IPS-NIHi11 (cell line): ENCODE data around the gene ATP2B2.
A peak's percentile ranks its signal among the peaks of the same experiment; 100 is the strongest.

Source experiments
- DNase-seq: peaks from one replicate; pipeline ENCODE4 v3.0.0; 2012; ENCODE audit warnings: mixed read lengths, low spot score

ATP2B2 gene

DNA sequence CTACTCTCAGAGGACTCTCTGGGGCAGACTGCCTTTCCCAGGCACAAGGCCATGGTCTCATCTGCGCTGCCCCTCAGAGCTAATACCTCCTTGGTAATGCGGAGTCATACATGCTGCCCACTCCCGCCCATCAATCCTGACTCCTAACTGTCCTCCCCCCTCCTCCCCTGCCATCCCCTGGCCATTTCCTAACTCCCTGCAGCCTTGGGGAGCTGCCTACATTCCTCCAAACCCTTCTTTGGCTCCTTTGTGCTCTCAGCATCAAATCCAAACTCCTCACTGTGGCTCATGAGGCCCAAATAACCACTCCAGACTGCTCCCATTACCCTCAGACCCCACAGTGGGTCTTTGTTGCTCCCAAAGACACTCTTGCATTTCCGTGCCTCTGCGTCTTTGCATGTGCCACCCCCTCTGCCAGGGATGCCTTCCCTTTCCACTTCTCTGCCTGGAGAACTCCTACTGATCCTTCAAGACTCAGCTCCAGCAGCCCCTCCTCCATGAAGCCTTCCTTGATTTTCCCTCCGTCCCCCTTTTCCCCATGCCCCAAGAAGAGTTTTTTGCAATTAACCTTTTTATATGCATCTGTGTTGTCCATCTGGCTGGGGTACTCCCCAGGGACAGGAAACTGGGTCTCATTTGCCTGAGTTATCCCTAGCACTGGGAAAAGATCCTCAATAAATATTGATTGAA, 5.5 kb upstream of the ATP2B2 start:
- no peak for DNase-seq

- DNase-seq, result no peak
Observed at GRCh38 chr3:10510086-10510742, 4.8 kb upstream of the ATP2B2 start.

GRCh38 chr3:10509325-10509724, 3.9 kb upstream of the ATP2B2 start:
- no peak for DNase-seq

- no peak for DNase-seq
Observed at GRCh38 chr3:10508619-10509260, 3.4 kb upstream of the ATP2B2 start.

GRCh38 chr3:10508235-10508618, 2.8 kb upstream of the ATP2B2 start:
- no peak for DNase-seq

- no peak for DNase-seq
Observed at GRCh38 chr3:10507331-10507730, 1.9 kb upstream of the ATP2B2 start.

DNA sequence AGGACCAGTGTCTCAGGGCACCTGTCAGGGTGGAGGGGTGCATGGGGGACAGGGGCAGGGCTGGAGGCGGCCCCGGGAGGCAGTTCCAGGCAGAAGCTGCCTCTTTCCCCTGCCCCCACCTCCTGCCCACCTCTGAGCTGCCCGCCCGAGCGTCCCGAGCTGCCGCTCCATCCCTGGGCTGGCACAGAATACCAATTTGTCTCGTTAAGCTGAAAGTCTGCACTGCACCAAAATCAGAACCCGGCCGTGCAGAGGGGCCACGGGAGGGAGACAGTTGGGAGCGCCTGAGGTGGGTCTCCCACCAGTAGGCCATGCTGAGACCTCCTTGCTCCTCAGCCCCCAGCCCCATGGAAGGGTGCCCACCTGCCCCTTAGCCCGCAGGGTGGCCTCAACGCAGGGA, 1.3 kb upstream of the ATP2B2 start:
- DNase-seq, result no peak

- no peak for DNase-seq
Observed at GRCh38 chr3:10505791-10506585, 602 bp upstream of the ATP2B2 start.

DNA sequence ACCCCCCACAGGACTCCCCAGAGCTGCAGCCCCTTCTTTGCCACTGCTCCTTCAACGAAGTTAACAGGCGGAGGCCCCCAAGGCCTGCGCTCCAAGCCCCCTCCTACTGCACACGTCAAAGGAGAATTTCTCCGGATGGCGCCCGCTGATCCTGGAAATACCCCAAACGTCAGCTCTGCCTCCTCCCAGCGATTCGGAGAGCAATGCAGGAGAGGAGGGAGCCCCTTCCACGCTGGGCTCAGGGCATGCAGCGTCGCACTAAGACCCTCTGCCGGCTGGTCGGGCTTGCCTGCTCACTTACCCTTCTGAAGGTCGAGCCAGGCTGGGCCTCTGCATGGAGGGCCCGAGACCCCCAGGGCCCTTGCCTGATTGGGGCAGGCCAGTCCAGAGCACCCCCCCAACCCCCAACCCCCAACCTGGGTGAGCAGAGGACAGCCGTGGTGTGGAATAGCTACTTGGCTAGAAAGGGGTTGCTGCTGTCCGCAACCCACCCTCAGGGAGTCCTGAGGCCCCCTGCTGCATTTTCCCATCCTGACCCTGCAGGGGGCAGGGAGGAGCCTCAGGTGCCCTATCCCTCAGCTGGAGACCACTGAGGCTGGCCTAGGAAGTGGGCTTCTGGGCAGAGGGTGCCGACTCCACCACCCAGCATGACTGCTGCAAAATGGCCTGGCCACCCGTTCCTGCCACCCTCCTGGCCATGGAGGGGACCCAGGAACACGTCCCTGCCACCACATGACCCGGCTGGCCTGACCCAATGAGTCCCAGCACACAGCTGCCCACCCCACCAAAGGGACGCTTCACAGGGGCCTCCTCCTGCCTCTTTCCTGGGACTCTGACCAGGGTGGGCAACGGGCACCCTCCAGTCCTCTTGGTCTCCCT, 976 bp downstream of the ATP2B2 start:
- no peak for DNase-seq

GRCh38 chr3:10503217-10503796, 2.1 kb downstream of the ATP2B2 start:
- DNase-seq, result no peak

- DNase-seq, result no peak
Observed at GRCh38 chr3:10502185-10502880, 3.1 kb downstream of the ATP2B2 start.

DNA sequence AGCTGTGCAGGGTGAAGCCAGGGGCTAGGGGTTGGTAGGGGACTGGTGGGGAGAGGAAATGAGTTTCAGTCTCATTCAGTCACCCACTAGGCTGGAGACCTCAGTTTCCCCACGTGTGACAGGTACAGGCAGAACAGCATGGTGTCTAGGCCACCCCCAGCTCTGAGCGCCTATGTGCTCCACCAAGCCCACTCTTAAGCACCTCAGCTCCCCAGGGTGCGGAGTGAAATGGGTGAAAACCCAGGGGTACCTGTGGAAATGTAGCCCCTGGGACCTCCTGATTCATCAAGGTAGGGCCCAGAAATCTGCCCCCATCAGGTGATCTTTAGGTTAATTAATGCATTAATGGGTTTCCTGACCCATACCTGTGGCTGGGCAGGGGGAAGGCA, 3.7 kb downstream of the ATP2B2 start:
- no peak for DNase-seq

DNA sequence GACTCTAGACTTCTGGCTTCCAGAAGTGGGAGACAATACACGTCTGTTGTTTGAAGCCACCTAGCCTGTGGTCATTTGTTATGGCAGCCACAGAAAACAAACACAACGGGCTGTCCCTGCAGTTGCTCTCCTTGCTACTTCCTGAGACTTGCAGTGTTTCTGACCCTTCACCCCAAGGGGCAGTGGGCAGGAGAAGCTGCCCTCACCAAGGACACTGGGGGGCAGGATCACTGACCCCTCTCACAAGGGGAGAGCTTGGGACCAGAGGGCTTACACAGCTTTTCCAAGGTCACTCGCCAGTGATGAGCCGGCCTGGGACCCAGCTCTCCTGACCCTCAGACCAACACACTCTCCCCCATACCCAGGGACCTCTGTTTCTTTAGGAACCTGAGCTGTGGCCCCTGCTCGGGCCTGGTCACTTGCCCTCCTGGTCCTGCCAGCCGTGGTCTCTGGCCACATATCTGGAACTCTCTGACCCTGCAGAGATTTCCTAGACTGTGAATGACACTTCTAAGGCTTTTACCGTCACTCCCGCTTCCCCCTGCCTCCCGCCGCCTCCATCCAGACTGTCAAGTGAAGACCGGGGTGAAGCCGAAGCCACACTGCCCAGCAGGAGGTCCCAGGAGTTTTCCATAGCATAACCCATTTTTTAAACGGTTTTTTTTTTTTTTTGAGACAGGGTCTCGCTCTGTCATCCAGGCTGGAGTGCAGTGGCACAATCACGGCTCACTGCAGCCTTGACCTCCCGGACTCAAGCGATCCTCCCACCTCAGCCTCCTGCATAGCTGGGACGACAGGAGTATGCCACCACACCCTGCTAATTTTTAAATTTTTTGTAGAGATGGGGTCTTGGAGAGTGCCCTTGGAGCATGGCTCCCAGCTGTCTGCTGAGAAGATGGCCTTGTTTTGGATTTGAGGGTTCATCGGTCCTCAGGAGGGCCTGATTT, 4.4 kb downstream of the ATP2B2 start:
- DNase-seq, result no peak

DNA sequence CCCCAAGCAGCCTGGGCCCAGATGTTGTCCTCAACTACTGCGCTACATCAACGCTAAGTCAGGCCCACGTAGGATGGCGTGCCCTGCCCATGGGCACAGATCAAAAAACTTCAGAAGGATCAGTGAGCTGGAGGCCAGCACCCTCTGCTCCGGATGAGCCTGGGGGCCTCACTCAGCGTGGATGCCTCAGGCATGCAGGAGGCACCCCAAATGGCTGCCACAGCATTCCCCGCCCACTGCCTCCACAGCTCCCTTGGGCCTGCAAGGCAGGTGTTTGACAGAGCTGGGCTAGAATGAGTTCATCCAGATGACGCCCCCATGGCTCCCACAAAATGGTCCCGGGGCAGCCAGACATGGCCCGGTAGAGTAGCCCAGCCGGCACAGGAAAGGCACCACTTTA, 7.1 kb downstream of the ATP2B2 start:
- no peak for DNase-seq

GRCh38 chr3:10497439-10497838, 7.9 kb downstream of the ATP2B2 start:
- DNase-seq, result no peak

- no peak for DNase-seq
Observed at GRCh38 chr3:10496121-10496863, 9.1 kb downstream of the ATP2B2 start.

DNA sequence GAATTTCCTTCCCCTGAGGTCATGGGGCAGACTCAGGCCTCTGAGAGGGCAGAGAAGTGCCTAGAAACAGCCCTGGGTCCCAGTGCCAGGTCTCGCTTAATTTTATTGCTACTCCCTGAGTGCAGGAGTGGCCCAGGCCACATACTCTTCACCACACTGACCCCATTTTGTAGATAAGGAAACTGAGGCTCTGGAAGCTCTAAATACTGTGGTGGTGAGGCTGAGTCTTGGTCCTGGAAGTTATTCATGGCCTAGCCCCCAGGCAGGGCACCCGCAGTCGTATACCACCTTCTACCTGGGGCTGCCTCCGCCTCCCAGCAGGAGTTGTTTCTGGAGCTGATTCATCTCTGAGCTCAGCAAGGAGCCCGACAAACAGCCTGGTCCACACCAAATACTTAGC, 9.8 kb downstream of the ATP2B2 start:
- no peak for DNase-seq

GRCh38 chr3:10495003-10495402, 10.4 kb downstream of the ATP2B2 start:
- peak; percentile 62 for DNase-seq

- DNase-seq, result no peak
Observed at GRCh38 chr3:10494180-10494579, 11.2 kb downstream of the ATP2B2 start.
